HCT116 (cell line): ENCODE measurements around the gene MACIR. TPM values are rescaled to one million over a fixed set of nuclear protein-coding genes. Genes with fewer than 3 reads are reported as not detected.

Source experiments
- ATAC-seq: fragments of 200-7000 bp; cut with Tn5 transposase; 2 replicates; pipeline ENCODE4 v1.9.1; 2020; ENCODE audit warnings: mild to moderate bottlenecking, moderate library complexity
- BruUV-seq: library from RNA; stranded (reverse); fragments of 400-500 nt; replicated peaks from 2 replicates; lab custom pipeline; 2021; lab: Mats Ljungman, UMichigan
- CTCF ChIA-PET: fragments of 300-600 bp; sonication (Branson Sonifier 250); formaldehyde crosslinking; loops from one replicate; lab custom pipeline; 2021; ENCODE audit warnings: antibody characterized with exemption; lab: Charles Lee
- POLR2A ChIA-PET: fragments of 300-600, 350-600 bp; sonication (Branson Sonifier 250); formaldehyde crosslinking; loops from one replicate; lab custom pipeline; 2021; ENCODE audit warnings: antibody characterized with exemption; lab: Charles Lee
- RAD21 ChIA-PET, 2 experiments: fragments of 300-600 bp; sonication (Branson Sonifier 250); formaldehyde crosslinking; loops; one replicate each; lab custom pipeline; 2023; ENCODE audit warnings: low total read pairs in 2 of 2; ENCODE audit not compliant: uncharacterized antibody in 2 of 2, unreplicated experiment in 2 of 2, low non-redundant PET in 1 of 2; lab: Charles Lee
- DNase-seq: peaks from one replicate; pipeline ENCODE4 v3.0.0-alpha.2; 2010; ENCODE audit warnings: low read depth, low spot score
- H2AFZ ChIP-seq: fragments of 200-600 bp; shearing (Covaris generic), sonication (generic); 2 replicates; pipeline ENCODE4 v1.6.1; 2017; ENCODE audit warnings: low read depth, mixed run types, mixed read lengths, antibody characterized with exemption, low read length; ENCODE audit not compliant: poor library complexity, severe bottlenecking
- H3K27ac ChIP-seq: 2 replicates; pipeline ENCODE4 v1.5.1; 2012; ENCODE audit warnings: low read depth, low read length
- H3K27me3 ChIP-seq: fragments of 200-600 bp; sonication (generic); 2 replicates; pipeline ENCODE4 v1.6.1; 2016; ENCODE audit warnings: mixed run types, low read length, mixed read lengths; ENCODE audit not compliant: insufficient read depth
- H3K36me3 ChIP-seq, 2 experiments: fragments of 200-500 bp in 1 of 2; fragments of 200-600 bp in 1 of 2; sonication (Bioruptor generic) in 1 of 2; sonication (generic) in 1 of 2; 2 replicates each; pipeline versions ENCODE4 v1.5.1 to v1.6.1; 2014 to 2016; ENCODE audit warnings: low read length in 2 of 2, inconsistent platforms in 1 of 2, mixed read lengths in 1 of 2, mixed run types in 1 of 2; ENCODE audit not compliant: insufficient read depth in 2 of 2, control insufficient read depth in 1 of 2
- H3K4me1 ChIP-seq, 2 experiments: fragments of 200-600 bp in 1 of 2; sonication (generic) in 1 of 2; 2 replicates each; pipeline versions ENCODE4 v1.5.1 to v1.6.1; 2012 to 2017; ENCODE audit warnings: low read length in 2 of 2, inconsistent platforms in 1 of 2, mild to moderate bottlenecking in 1 of 2, mixed read lengths in 1 of 2, mixed run types in 1 of 2, moderate library complexity in 1 of 2; ENCODE audit not compliant: insufficient read depth in 2 of 2, control insufficient read depth in 1 of 2
- H3K4me2 ChIP-seq: fragments of 200-600 bp; sonication (generic); 2 replicates; pipeline ENCODE4 v1.6.1; 2017; ENCODE audit warnings: mixed run types, low read length, mixed read lengths
- H3K4me3 ChIP-seq, 2 experiments: fragments of 200-600 bp in 1 of 2; sonication (generic) in 1 of 2; replicated peaks in 1 of 2; 2 replicates each; pipeline ENCODE4 v1.5.1; 2011 to 2016; ENCODE audit warnings: low read length in 2 of 2, control low read depth in 1 of 2, low read depth in 1 of 2, mild to moderate bottlenecking in 1 of 2, mixed read lengths in 1 of 2, mixed run types in 1 of 2
- H3K79me2 ChIP-seq: fragments of 200-600 bp; sonication (generic); 2 replicates; pipeline ENCODE4 v1.6.1; 2017; ENCODE audit warnings: mild to moderate bottlenecking, mixed run types, low read length, moderate library complexity, mixed read lengths; ENCODE audit not compliant: insufficient read depth
- H3K9ac ChIP-seq: fragments of 200-600 bp; sonication (generic); 2 replicates; pipeline ENCODE4 v1.6.1; 2016; ENCODE audit warnings: low read length, mixed read lengths
- H3K9me2 ChIP-seq: fragments of 200-600 bp; sonication (generic), shearing (Covaris generic); 2 replicates; pipeline ENCODE4 v1.6.1; 2017; ENCODE audit warnings: mixed run types, mild to moderate bottlenecking, moderate library complexity; ENCODE audit not compliant: insufficient read depth
- H3K9me3 ChIP-seq, 2 experiments: fragments of 200-500 bp in 1 of 2; fragments of 200-600 bp in 1 of 2; sonication (Bioruptor generic) in 1 of 2; sonication (generic) in 1 of 2; 2 replicates each; pipeline ENCODE4 v1.6.1; 2014 to 2017; ENCODE audit warnings: low read length in 2 of 2, mixed read lengths in 2 of 2, inconsistent platforms in 1 of 2, low read depth in 1 of 2, mild to moderate bottlenecking in 1 of 2, mixed run types in 1 of 2, moderate library complexity in 1 of 2; ENCODE audit not compliant: control insufficient read depth in 1 of 2, insufficient read depth in 1 of 2
- H4K20me1 ChIP-seq: fragments of 200-600 bp; sonication (generic), shearing (Covaris generic); 2 replicates; pipeline ENCODE4 v1.6.1; 2017; ENCODE audit warnings: mixed run types, mild to moderate bottlenecking, moderate library complexity; ENCODE audit not compliant: insufficient read depth
- ATF3 ChIP-seq: IDR thresholded peaks from 2 replicates; pipeline ENCODE4 v1.6.1; 2012
- CBX3 ChIP-seq: IDR thresholded peaks from 2 replicates; pipeline ENCODE4 v1.6.1; 2012; ENCODE audit warnings: low read depth
- CEBPB ChIP-seq: IDR thresholded peaks from 2 replicates; pipeline ENCODE4 v1.6.1; 2012; ENCODE audit warnings: low read depth
- CTCF ChIP-seq, 3 experiments: fragments of 200-600 bp in 1 of 3; sonication (generic) in 1 of 3; IDR thresholded peaks in 2 of 3; conservative IDR thresholded peaks in 1 of 3; 2 replicates each; pipeline ENCODE4 v1.5.1; 2012 to 2017; ENCODE audit warnings: low read depth in 2 of 3, low read length in 2 of 3, antibody characterized with exemption in 1 of 3, borderline replicate concordance in 1 of 3, control low read depth in 1 of 3, mild to moderate bottlenecking in 1 of 3, mixed read lengths in 1 of 3, mixed run types in 1 of 3, moderate library complexity in 1 of 3; ENCODE audit not compliant: insufficient read depth in 1 of 3
- EGR1 ChIP-seq: IDR thresholded peaks from 2 replicates; pipeline ENCODE4 v1.6.1; 2012; ENCODE audit warnings: low read depth
- ELF1 ChIP-seq: IDR thresholded peaks from 2 replicates; pipeline ENCODE4 v1.6.1; 2012; ENCODE audit warnings: low read depth, borderline replicate concordance
- EZH2 ChIP-seq: fragments of 200-600 bp; sonication (generic); IDR thresholded peaks from 2 replicates; pipeline ENCODE4 v1.6.1; 2017; ENCODE audit warnings: antibody characterized with exemption, mixed run types
- JUND ChIP-seq: IDR thresholded peaks from 2 replicates; pipeline ENCODE4 v1.6.1; 2012
- MAX ChIP-seq: IDR thresholded peaks from 2 replicates; pipeline ENCODE4 v1.6.1; 2012
- POLR2A ChIP-seq: IDR thresholded peaks from 2 replicates; pipeline ENCODE4 v1.7.0; 2011; ENCODE audit warnings: borderline replicate concordance; ENCODE audit not compliant: insufficient read depth, insufficient read length; ENCODE audit errors: extremely low read depth
- POLR2AphosphoS5 ChIP-seq: IDR thresholded peaks from 2 replicates; pipeline ENCODE4 v1.6.1; 2011; ENCODE audit warnings: mild to moderate bottlenecking, low read depth, low read length, moderate library complexity
- RAD21 ChIP-seq: IDR thresholded peaks from 2 replicates; pipeline ENCODE4 v1.6.1; 2012; ENCODE audit warnings: low read depth, mild to moderate bottlenecking
- REST ChIP-seq: IDR thresholded peaks from 2 replicates; pipeline ENCODE4 v1.6.1; 2012; ENCODE audit warnings: low read depth
- ZNF274 ChIP-seq: fragments of 200-500 bp; sonication (Bioruptor generic); IDR thresholded peaks from 2 replicates; pipeline ENCODE4 v1.6.1; 2014; ENCODE audit warnings: mild to moderate bottlenecking, low read depth, low read length, inconsistent platforms
- intact Hi-C: fragments of 100-400 bp; cut with micrococcal nuclease; formaldehyde crosslinking; loops from 2 replicates; pipeline ENCODE4 v1.10.0; 2022
- total RNA-seq: library from RNA; stranded (reverse); gene quantifications from one replicate; pipeline ENCODE4 v1.2.1, GENCODE V29; 2021; ENCODE audit not compliant: unreplicated experiment

Gene MACIR
- total RNA-seq, 1 experiment from 2014 or later = 10.4 TPM

- CTCF ChIA-PET = no interaction called here
Observed at GRCh38 chr5:103244398-103244797, 14.2 kb upstream of the MACIR start.

More at GRCh38 chr5:103244398-103244797, 14.2 kb upstream of the MACIR start:
- RAD21 ChIA-PET = no interaction called here
- Histone ChIP-seq H3K27ac (no peak overlapping the region), H3K4me1 (no peaks in the 10 kb centered on the region), H3K4me3 (no peak overlapping the region), H3K27me3 (no peaks in the 10 kb centered on the region), H3K79me2 (no peaks in the 10 kb centered on the region), H4K20me1 (no peaks in the 10 kb centered on the region), H3K9ac (no peak overlapping the region), H3K9me3 (0 out of 4 replicates have a peak, but pooled peaks cover 0 to 3% of the 10 kb centered on the region in 2 experiments), H3K9me2 (no peaks in the 10 kb centered on the region), H3K4me2 (no peak overlapping the region), H2AFZ (no peak overlapping the region), H3K36me3 (no peaks in the 10 kb centered on the region)
- no peak for ATAC-seq
- BruUV-seq = no TSS peak
- POLR2A ChIA-PET = no interaction called here
- intact Hi-C loops = no loop called here
- TF ChIP-seq CBX3 (no peak), ZNF274 (no peak), CTCF (IDR thresholded peaks at IDR 0.05 in 2 of 3, conservative IDR thresholded peaks at IDR 0.05 in 1 of 3; ENCODE audit: borderline replicate concordance in 1 of 3, insufficient read depth in 1 of 3, low read depth in 2 of 3, low read length in 2 of 3) (no peak), ATF3 (no peak), REST (no peak), JUND (no peak), POLR2A (no peak), EGR1 (no peak), POLR2AphosphoS5 (no peak), MAX (no peak), ELF1 (no peak), RAD21 (no peak), CEBPB (no peak), EZH2 (no peak)
- no peak for DNase-seq
